Adrenal gland (tissue), 5 donors: ENCODE data around the gene PLA2G4F.

Experiments used
- CTCF ChIP-seq, 6 experiments: fragments of 450-650 bp in 4 of 6; fragments of 200-600 bp in 2 of 6; sonication (generic) in 1 of 6; IDR thresholded peaks; 1 replicate in 5 of 6; 2 replicates in 1 of 6; pipeline versions ENCODE4 v1.5.1 to v1.8.0; 2016 to 2021; ENCODE audit warnings: antibody characterized with exemption in 6 of 6, mild to moderate bottlenecking in 2 of 6, moderate library complexity in 1 of 6
- POLR2A ChIP-seq, 2 donors: fragments of 450-650 bp; IDR thresholded peaks; one replicate each; pipeline ENCODE4 v1.6.1; 2017; ENCODE audit warnings: antibody characterized with exemption in 2 of 2, mild to moderate bottlenecking in 2 of 2, moderate library complexity in 1 of 2
- donor health status: DM: no; HTN: no; CAD: no.

- TF ChIP-seq CTCF (IDR thresholded peaks at IDR 0.05) (no peak), POLR2A (IDR thresholded peaks at IDR 0.05) (no peak)
Measured at GRCh38 chr15:42090370-42090769, 66.1 kb downstream of the PLA2G4F start.
